ENCODE data around the gene CPM. TPM values are rescaled to one million over a fixed set of nuclear protein-coding genes. Genes with fewer than 3 reads are reported as not detected.

The CPM gene
- total RNA-seq (2012; rRNA removed) = 11.7 and 13.8 TPM in 2 replicates

DNA sequence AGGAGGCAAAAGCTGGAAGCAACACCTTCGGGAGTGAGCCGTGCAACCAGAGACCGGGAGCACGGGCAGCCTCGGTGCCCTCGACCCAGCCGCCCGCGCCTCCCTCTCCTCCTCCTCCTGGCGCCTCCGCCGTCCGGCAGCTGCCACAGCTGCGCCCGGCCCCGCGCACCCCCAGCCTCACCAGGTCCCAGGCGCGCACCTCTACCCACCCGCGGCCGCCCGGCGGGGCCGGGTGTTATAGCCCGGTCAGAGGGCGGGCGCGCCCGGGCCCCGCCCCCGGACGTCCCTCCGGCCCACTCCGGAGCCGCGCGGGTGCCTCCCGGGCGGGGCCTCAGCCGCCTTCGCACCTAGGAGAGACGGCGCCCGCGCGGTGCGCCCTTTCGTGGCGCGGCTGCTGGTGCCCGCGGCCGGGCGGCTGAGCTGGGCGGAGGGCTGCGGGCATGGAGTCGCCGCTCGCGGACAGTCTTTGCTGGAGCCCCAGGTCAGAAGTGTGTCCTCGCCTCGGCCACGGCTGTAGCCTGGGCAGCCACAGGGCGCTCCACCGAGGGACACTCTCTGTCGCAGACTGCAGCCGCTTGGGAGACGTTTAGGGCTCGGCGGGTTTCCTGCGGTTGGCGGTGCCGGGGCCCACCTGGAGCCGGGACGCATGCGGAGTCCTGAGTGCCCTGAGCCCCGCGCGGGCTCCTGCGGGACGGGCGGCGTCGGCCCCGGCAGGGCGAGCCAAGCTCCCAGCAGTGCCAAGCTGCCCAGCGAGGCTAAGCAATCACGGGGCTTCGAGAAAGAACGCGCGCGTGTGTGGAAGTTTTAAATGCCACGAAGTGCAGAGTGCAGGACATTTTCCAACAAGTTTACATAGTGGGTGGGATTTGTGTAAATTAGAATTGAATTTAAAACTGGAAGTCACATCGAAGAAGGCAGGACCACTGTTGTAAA, at the start of gene CPM:
Gene CPM, minus strand, starts transcription at position 211 of the 933 bp plus-strand sequence. CDS start 334 bp downstream, outside the sequence.
- peak within 1 kb of the TSS; percentile 83 for H3K9ac ChIP-seq (ENCODE audit: low read depth, low read length)
- H3K27me3 ChIP-seq (ENCODE audit: control insufficient read depth, insufficient read depth, low read length) = no peaks in the 10 kb centered on the region
- peaks cover 11% of the 10 kb centered on the region for H3K4me1 ChIP-seq (ENCODE audit: control insufficient read depth, insufficient read depth, low read length)
- H3K9me3 ChIP-seq (replicated peaks; ENCODE audit: low read length) = no peaks in the 10 kb centered on the region
- H3K4me3 ChIP-seq (ENCODE audit: low read length) = peak within 1 kb of the TSS; percentile 75
- H3K4me2 ChIP-seq (ENCODE audit: low read length) = peak within 1 kb of the TSS; percentile 81
- H3K36me3 ChIP-seq (ENCODE audit: insufficient read depth, low read length) = peaks cover 4% of the 10 kb centered on the region

DNA sequence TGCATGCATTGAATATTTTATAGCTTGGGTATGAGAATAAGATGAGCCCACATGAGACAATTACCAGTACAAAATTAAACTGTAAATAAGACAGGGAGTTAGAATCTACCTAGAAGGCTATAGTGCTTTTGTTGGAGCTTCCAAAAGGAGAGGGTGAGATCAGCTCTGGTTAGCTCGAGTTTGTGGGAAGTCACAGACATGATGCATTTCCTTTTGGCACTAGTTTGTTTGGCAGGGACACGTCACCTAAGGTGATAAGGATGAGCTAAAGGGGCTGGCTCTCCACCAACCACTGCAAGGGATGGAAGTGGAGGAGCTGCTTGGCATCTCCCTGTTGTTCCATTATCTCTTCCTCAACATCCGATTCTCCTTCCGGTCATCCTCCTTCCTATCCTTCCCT, 48.5 kb upstream of the CPM start:
- H3K4me1 ChIP-seq (ENCODE audit: control insufficient read depth, insufficient read depth, low read length) = no peaks in the 10 kb centered on the region
- no peaks in the 10 kb centered on the region for H3K27me3 ChIP-seq (ENCODE audit: control insufficient read depth, insufficient read depth, low read length)
- H3K36me3 ChIP-seq (ENCODE audit: insufficient read depth, low read length) = no peaks in the 10 kb centered on the region
- H3K4me2 ChIP-seq (ENCODE audit: low read length) = no peak overlapping the region
- H3K9me3 ChIP-seq (replicated peaks; ENCODE audit: low read length) = no peaks in the 10 kb centered on the region
- H3K4me3 ChIP-seq (ENCODE audit: low read length) = no peak overlapping the region
- H3K9ac ChIP-seq (ENCODE audit: low read depth, low read length) = no peak overlapping the region

DNA sequence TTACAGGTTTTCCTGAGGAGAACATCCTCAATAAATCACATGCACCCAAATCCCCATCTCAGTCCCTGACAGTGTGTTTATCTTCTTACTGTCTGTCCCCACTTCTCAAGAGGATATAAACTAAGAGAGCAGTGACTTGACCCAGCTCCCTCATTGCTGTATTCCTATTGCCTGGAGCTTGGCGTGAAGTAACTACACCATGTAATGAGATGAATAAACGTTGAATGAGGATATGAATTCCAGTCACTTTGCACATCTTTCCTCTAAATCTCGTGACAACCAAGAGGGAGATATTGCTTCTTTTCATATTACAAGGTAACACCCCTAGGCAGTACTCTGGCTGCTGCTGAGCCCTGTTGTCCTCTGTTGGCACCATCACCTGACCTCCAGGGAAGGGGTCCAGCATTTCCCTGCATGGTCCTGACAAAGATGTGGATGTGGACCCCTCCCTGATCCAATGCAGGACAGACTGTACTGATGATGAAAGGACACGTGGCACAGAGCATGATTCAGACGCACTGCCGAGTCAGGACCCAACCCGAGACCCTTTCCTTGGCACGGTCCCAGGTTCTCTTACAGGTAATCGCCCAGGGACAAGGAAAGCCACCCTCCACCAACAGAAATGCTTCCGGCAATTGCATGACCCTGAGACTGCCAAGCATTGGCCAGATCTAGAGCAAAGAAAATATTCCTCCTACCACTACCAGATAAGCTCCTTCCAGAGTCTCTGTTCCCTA, 47.7 kb upstream of the CPM start:
- Histone ChIP-seq H3K9ac (ENCODE audit: low read depth, low read length) (no peak overlapping the region), H3K4me3 (ENCODE audit: low read length) (no peak overlapping the region), H3K36me3 (ENCODE audit: insufficient read depth, low read length) (no peaks in the 10 kb centered on the region), H3K4me2 (ENCODE audit: low read length) (no peak overlapping the region), H3K27me3 (ENCODE audit: control insufficient read depth, insufficient read depth, low read length) (no peaks in the 10 kb centered on the region), H3K4me1 (ENCODE audit: control insufficient read depth, insufficient read depth, low read length) (no peaks in the 10 kb centered on the region), H3K9me3 (replicated peaks; ENCODE audit: low read length) (no peaks in the 10 kb centered on the region)

DNA sequence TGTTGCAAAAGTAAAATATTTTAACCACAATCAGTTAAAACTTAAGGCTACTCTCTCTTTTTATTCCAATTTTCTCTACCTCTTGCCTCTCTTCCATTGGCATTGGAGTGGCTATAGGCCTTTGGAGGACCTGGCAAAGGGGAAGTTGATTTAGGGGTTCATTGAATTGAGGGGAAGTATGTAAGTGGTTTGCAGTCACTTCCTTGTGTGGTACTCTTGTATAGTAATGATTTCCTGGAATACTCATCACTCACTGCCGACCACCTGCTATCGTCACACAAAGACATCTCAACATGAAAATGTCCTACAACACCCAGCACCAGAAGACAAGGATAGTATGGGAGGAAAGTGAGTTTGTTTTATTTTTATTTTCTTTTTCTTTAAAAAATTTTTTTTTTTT, 45.7 kb upstream of the CPM start:
- H3K9ac ChIP-seq (ENCODE audit: low read depth, low read length) = no peak overlapping the region
- H3K27me3 ChIP-seq (ENCODE audit: control insufficient read depth, insufficient read depth, low read length) = no peaks in the 10 kb centered on the region
- H3K36me3 ChIP-seq (ENCODE audit: insufficient read depth, low read length) = no peaks in the 10 kb centered on the region
- no peaks in the 10 kb centered on the region for H3K4me1 ChIP-seq (ENCODE audit: control insufficient read depth, insufficient read depth, low read length)
- no peaks in the 10 kb centered on the region for H3K9me3 ChIP-seq (replicated peaks; ENCODE audit: low read length)
- H3K4me2 ChIP-seq (ENCODE audit: low read length) = no peak overlapping the region
- no peak overlapping the region for H3K4me3 ChIP-seq (ENCODE audit: low read length)

DNA sequence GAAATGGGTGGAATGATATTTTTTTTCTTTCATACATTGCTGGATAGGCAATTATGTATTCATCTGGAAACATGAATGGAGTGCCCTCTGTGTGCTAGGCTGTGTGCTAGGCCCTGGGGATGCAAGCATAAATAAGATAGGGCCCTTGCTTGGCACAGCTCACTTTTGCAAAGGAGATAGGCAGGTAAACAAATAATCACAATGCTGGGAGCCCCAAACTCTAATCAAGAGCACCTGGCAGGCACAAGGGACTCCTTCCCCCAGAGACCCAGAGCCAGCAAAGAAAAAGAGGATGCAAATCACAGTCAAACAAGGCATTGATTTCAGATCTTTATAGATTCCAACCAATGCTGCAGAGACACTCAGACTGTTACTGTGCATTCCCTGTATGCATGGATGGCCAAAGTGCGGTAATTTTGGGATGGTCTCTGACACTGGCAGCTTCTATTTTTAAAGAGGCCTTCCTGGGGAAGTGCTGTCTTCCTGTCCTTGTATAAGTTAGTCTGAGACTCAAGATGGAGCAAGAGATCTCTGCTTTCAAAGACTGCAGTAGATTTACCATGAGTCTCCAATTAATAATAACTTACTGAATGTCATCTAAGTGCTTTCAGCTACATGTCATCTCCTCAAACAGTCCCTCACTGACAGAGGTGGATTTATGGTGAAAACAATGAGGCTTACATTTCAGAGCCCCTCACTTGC, 45.1 kb upstream of the CPM start:
- no peaks in the 10 kb centered on the region for H3K36me3 ChIP-seq (ENCODE audit: insufficient read depth, low read length)
- H3K9ac ChIP-seq (ENCODE audit: low read depth, low read length) = no peak overlapping the region
- H3K9me3 ChIP-seq (replicated peaks; ENCODE audit: low read length) = no peaks in the 10 kb centered on the region
- H3K27me3 ChIP-seq (ENCODE audit: control insufficient read depth, insufficient read depth, low read length) = no peaks in the 10 kb centered on the region
- no peaks in the 10 kb centered on the region for H3K4me1 ChIP-seq (ENCODE audit: control insufficient read depth, insufficient read depth, low read length)
- H3K4me3 ChIP-seq (ENCODE audit: low read length) = no peak overlapping the region
- no peak overlapping the region for H3K4me2 ChIP-seq (ENCODE audit: low read length)

DNA sequence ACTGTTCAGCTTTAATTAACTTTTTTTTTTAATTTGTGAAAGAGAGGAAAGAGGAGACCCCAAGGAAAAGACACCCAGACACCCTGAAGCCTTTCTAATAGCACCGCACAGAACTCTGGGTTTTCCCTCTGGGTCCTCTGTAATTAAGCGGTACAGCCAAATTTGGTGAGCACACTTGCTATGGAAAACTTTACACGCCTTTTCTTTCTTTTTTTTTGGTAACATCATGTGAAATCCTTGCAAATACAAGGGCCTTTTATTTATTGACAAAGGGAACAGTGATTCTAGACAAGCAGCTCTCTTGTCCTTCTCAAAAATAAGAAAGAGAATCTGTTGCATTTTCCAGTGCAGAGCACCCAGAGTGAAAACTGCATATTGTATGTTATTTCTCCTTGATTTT, 44.4 kb upstream of the CPM start:
- Histone ChIP-seq H3K27me3 (ENCODE audit: control insufficient read depth, insufficient read depth, low read length) (no peaks in the 10 kb centered on the region), H3K4me3 (ENCODE audit: low read length) (no peak overlapping the region), H3K9me3 (replicated peaks; ENCODE audit: low read length) (no peaks in the 10 kb centered on the region), H3K4me2 (ENCODE audit: low read length) (no peak overlapping the region), H3K36me3 (ENCODE audit: insufficient read depth, low read length) (no peaks in the 10 kb centered on the region), H3K9ac (ENCODE audit: low read depth, low read length) (no peak overlapping the region), H3K4me1 (ENCODE audit: control insufficient read depth, insufficient read depth, low read length) (peaks cover 4% of the 10 kb centered on the region)

DNA sequence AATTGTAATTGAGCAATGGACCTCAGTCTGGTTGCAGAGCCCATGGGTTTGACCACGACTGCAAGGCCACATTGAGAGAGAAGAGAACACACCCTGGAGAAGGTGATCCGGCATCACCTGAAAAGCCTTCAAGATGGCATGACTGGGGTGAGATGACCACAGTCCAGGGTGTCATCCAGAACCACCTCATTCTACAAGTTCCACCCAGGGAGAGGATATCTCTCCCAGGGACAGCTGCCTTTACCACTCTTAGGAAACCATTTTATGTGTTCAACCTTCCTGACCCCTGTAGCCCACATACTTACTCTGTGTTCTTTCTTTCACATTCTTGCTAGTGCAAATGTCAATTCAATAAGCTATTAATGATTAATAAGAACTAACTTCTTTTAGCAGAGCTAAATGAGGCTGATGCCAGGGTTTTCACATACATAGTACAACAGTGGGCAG, 43.4 kb upstream of the CPM start:
- Histone ChIP-seq H3K9me3 (replicated peaks; ENCODE audit: low read length) (no peaks in the 10 kb centered on the region), H3K4me3 (ENCODE audit: low read length) (no peak overlapping the region), H3K9ac (ENCODE audit: low read depth, low read length) (no peak overlapping the region), H3K4me1 (ENCODE audit: control insufficient read depth, insufficient read depth, low read length) (peaks cover 9% of the 10 kb centered on the region), H3K36me3 (ENCODE audit: insufficient read depth, low read length) (no peaks in the 10 kb centered on the region), H3K27me3 (ENCODE audit: control insufficient read depth, insufficient read depth, low read length) (no peaks in the 10 kb centered on the region), H3K4me2 (ENCODE audit: low read length) (no peak overlapping the region)

DNA sequence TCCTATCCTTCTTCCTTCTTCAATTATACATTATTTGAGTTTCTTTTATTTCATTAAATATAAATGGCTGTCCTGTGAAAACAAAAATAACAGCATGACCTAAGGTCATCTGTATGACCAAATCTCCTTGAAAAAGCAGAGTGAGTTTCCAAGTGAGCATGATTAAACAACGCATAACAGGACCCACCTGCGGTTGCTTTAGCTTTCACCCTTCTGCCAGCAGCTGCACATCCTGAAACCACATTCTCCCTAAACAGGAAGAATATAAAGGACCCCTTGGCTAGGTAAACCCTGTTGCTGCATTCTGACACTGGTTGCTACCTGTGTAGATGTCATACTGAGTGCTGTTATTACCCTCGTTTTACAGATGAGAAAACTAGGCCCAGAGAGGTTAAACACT, 42.8 kb upstream of the CPM start:
- Histone ChIP-seq H3K9me3 (replicated peaks; ENCODE audit: low read length) (no peaks in the 10 kb centered on the region), H3K4me1 (ENCODE audit: control insufficient read depth, insufficient read depth, low read length) (peaks cover 13% of the 10 kb centered on the region), H3K9ac (ENCODE audit: low read depth, low read length) (no peak overlapping the region), H3K27me3 (ENCODE audit: control insufficient read depth, insufficient read depth, low read length) (no peaks in the 10 kb centered on the region), H3K4me2 (ENCODE audit: low read length) (no peak overlapping the region), H3K4me3 (ENCODE audit: low read length) (no peak overlapping the region), H3K36me3 (ENCODE audit: insufficient read depth, low read length) (no peaks in the 10 kb centered on the region)

DNA sequence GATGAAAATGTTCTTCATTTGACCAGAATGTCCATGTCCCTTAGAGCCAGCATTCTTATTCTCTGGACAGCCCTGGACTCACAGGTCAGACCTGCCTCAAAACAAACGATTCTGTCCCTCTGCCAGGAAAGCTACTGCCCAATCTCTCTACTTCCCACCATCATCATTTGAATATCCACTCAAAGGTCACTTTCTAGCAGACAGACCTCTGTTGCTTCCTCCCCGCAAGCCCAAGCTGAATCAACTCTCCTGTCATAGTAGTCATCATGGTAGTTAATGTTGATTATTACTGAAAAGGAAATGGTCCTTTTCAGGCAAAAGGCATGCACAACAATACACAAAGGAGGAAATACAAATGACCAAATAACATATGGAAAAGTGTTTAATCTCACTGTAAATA, 39.6 kb upstream of the CPM start:
- Histone ChIP-seq H3K27me3 (ENCODE audit: control insufficient read depth, insufficient read depth, low read length) (no peaks in the 10 kb centered on the region), H3K4me1 (ENCODE audit: control insufficient read depth, insufficient read depth, low read length) (peaks cover 13% of the 10 kb centered on the region), H3K4me2 (ENCODE audit: low read length) (no peak overlapping the region), H3K36me3 (ENCODE audit: insufficient read depth, low read length) (no peaks in the 10 kb centered on the region), H3K9ac (ENCODE audit: low read depth, low read length) (no peak overlapping the region), H3K9me3 (replicated peaks; ENCODE audit: low read length) (no peaks in the 10 kb centered on the region), H3K4me3 (ENCODE audit: low read length) (no peak overlapping the region)

DNA sequence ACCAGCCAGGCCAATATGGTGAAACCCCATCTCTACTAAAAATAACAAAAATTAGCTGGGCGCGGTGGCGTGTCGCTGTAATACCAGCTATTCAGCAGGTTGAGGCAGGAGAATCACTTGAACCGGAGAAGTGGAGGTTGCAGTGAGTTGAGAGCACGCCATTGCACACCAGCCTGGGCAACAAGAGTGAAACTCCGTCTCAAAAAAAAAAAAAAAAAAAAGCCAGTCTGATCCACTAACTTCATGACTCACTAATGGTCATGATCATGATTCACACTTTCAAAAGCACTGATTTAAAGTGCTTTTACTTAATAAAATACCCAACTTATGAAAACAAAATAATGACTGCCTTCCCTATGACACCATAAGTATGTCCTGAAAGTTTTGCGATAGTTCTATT, 38.4 kb upstream of the CPM start:
- peak overlapping the region; percentile 13 for H3K4me2 ChIP-seq (ENCODE audit: low read length)
- H3K4me3 ChIP-seq (ENCODE audit: low read length) = no peak overlapping the region
- no peaks in the 10 kb centered on the region for H3K9me3 ChIP-seq (replicated peaks; ENCODE audit: low read length)
- peaks cover 13% of the 10 kb centered on the region for H3K4me1 ChIP-seq (ENCODE audit: control insufficient read depth, insufficient read depth, low read length)
- H3K27me3 ChIP-seq (ENCODE audit: control insufficient read depth, insufficient read depth, low read length) = no peaks in the 10 kb centered on the region
- H3K36me3 ChIP-seq (ENCODE audit: insufficient read depth, low read length) = no peaks in the 10 kb centered on the region
- H3K9ac ChIP-seq (ENCODE audit: low read depth, low read length) = peak overlapping the region; percentile 34

DNA sequence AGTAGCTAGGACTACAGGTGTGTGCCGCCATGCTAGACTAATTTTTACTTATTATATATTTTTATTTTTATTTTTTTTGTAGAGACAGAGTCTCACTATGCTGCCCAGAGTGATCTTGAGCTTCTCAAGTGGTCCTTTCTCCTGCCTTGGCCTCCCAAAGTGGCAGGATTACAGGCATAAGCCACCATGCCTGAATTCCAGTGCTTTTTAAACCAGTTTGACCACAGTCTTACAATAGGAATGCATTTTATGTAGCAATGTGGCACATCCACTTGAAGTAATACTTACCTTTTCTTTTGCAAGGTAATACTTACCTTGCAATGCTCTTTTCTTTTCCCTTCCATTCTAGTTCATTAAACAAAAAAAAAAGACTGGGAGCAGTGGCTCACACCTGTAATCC, 38.0 kb upstream of the CPM start:
- Histone ChIP-seq H3K9ac (ENCODE audit: low read depth, low read length) (no peak overlapping the region), H3K9me3 (replicated peaks; ENCODE audit: low read length) (no peaks in the 10 kb centered on the region), H3K4me1 (ENCODE audit: control insufficient read depth, insufficient read depth, low read length) (peaks cover 13% of the 10 kb centered on the region), H3K36me3 (ENCODE audit: insufficient read depth, low read length) (no peaks in the 10 kb centered on the region), H3K4me2 (ENCODE audit: low read length) (no peak overlapping the region), H3K4me3 (ENCODE audit: low read length) (no peak overlapping the region), H3K27me3 (ENCODE audit: control insufficient read depth, insufficient read depth, low read length) (no peaks in the 10 kb centered on the region)

All from skeletal muscle satellite cell (primary cell).